OCI-M2 (cell line): ENCODE results near the gene SOWAHA.

Experiments
- DNase-seq: peaks from one replicate; lab custom pipeline; 2025; ENCODE audit not compliant: unreplicated experiment; lab: John Stamatoyannopoulos, UW

Gene SOWAHA

DNA sequence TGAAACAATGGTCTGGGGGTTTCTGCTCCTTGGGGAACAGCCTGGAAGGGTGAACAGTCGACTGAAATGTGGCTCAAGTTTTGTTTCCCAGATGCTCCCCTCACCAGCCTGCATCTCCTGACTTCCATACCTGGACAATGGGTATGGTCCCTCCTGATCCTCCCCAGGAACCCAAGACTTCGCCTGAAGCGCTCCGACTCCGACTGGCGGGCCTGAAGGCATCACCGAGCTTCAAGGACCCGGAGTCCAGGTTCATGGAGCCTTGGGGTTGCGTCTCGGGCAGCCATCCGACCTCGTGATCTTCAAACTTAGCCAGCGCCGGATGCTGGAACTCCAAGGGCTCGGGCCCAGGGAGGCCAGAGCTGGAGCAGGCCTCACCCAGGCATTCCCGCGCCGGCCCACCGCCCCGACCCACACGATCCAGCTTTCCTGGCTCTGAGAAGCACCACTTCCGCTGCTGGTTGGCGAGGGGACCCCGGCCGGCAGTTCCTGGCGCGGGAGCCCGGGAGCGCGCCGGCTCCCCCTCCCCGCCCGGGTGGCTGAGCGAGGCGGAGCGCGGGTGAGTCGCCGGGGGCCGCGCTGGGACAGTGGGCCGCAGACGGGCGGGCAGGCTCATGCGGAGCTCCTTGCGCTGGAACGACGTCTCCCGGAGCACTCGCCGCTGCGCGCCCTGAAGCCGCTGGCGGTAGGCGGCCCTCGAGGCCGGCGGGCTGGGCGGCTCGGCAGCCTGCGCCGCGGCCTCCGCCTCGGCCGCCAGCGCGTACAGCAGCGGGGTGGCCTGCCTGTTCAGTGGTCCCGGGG, 12.1 kb downstream of the SOWAHA start:
- DNase-seq: no peak

DNA sequence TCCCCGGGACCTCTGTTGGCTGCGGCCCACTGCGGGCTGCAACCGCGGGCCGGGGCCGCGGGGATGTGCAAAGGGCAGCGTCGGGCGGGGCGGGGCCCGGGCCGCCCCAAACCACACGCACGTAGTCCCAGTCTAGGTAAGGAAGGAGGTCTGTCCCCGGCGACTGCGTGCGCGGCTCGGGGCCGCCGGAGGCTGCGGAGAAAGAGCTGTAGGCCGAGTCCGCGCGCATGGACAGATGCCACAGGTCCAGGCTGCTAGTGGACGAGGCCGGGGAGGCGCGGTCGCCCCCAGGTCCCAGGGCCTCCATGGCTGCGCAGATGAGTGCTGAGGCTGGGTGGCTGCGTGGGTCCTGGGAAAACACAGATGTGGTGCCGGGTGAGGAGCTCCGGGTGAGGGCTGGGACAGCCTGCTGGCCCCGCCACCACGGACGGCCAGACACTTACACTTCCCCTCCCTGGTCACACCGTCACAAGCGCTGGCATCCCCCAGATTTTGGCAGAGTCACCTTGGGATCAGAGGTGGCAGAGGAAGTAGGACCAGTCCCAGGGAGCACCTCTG, 12.8 kb downstream of the SOWAHA start:
- no peak for DNase-seq

DNA sequence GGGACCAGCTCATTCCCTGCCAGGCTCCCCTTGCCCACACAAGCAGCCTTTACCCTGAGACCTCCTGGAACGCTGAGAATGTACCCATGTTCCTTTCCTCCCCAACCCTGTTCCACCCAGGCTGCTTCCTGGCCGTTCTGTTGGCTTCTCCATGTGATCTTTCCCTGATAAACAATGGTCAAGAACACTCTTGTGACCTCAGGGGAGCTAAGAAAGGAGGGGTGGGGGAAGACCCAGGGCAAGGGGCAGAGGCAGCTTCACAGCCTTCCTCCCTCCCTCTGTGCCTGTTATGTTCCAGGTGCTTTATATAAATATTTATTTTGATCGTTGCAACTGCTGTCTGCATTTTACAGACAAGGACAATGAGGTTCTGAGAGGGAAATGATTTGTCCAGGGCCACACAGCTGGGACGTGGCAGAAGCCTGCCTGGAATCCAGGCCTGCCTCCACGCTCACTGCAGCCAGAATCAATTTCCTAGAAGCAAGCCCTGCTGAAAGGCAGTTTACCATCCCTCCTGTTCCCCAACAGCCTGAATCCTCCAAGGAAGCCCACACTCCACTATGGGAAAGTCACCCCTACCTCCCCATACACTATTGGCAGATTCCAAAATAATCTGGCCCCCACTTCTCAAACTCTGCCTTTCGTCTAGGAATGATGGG, 13.5 kb downstream of the SOWAHA start:
- DNase-seq: no peak

DNA sequence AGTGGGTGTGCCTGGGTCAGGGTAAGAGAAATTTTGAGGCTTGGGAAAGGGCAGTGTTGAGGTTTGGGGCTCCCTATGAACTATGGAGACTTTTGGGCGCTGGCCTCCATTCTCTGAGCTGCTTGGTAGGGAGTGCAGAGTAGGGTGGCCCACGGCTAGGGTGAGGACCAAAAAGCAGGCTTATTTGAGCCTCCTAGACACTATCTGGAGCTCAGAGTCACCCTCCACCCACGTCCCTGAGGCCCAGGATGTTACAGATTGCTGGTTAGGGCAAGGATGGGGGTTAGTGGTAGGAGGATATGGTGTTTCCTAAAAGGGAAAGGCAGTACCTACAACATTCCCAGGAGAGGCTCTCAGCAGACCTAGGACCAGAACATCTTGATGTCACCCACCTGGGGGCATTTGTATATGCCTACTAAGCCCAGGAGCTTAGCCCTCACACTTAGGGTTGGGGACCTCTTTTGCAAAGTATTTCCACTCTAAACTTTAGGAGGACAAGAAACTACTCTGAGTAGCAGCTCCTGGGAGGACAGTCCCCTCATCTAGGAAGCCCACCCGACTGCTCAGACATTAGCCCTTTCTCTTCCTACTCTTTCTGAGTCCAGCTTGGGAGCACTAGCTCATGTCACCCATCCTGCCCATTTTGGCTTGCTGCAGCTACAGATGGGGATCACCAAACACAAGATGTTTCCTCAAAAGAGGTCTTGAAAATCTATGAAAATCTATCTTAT, 15.0 kb downstream of the SOWAHA start:
- DNase-seq: no peak

DNA sequence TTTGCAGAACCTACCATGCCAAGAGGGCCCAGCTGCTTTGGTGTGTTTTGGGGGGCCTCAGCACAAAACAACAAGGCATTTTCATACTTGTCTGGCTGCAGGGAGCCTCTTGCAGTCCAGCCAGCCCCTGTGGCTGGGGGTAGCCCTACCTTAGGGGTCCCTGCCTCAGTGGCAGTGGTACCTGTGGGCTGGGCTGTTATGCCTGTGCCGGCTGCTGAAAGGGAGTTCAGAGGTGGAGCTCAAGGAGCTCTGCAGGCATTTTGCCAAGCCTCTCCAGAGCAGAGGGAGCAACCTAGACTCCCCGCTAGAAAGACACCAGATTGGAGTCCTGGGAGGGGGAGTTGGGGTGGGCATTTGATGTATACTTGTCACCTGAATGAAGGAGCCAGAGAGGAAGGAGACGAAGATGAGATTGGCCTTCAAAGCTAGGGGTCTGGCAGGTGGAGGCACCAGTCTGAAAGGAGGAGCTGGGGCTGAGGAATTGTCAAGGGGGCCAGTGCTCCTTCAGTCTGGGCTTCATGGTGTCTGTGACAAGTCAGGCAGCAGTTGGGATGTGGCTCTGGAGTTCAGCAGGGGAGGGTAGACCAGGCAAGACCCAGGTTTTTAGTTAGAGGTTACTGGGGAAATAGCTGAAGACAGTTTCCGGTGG, 15.9 kb downstream of the SOWAHA start:
- no peak for DNase-seq

DNA sequence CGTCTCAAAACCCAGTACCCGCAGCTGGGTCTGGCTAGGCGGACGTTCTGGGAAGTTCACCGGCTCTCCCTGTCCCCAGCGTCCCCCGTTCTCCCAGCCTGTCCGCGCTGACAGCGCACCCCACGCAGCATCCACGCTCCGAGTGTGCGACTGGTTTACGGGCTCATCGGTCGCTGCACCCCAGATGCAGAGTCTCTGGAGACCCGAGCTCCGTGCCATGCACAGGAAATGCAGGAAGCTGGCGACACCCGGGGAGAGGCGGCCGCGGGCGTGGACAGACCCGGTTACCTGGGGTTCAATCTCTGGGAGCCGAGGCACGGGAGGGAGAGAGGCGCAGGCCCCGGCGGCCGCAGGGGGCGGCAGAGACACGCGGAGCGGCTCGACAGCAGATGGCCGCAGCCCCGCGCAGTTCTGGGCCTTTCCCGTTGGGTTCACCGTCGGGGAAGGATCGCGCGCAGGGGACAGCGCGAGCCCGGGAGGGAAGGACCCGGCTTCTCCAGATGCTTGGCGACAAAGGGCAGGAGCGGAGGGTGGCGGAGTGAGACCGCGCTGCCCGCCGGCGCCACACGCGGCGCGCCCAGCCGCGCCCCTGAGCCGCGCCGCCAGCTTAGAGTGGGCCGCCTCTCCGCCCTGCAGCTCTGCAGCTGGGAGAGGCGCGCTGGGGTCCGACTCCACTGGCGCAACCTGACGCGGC, 16.8 kb downstream of the SOWAHA start:
- no peak for DNase-seq

DNA sequence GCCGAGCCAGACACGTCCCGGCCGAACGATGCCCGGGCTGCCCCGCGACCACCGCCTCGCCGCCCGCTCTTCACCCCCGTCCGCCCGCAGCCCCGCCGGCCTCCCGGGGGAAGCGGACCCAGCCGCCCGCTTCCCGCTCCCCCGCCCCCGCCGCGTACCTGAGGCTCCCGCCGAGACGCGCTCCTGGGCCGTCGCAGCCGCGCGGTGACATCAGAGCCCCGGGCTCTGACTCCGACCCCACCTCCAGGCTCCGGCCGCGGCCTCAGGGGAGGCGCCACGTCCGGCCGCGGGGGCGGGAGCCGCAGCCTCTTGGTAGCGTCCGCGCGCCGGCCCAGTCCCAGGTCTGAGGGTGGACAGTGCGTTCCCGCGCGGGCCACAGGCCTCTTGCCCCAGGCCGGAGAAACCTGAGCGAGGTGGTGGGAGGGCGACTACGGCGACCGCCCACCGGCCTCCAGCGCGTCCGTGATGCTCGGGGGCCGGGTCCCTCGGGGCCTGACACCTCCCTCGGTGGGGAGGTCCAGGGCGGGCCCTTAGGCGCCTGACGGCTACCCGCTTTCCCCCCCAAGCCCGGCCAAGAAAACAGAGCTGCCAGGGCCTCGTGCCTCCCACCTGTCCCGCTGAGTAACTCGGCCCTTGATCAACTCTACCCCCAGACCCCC, 17.5 kb downstream of the SOWAHA start, which contains the start of gene SHROOM1:
Gene SHROOM1, minus strand, starts transcription at position 212 of the 659 bp plus-strand sequence. CDS start 4,507 bp downstream, outside the sequence.
- no peak for DNase-seq

DNA sequence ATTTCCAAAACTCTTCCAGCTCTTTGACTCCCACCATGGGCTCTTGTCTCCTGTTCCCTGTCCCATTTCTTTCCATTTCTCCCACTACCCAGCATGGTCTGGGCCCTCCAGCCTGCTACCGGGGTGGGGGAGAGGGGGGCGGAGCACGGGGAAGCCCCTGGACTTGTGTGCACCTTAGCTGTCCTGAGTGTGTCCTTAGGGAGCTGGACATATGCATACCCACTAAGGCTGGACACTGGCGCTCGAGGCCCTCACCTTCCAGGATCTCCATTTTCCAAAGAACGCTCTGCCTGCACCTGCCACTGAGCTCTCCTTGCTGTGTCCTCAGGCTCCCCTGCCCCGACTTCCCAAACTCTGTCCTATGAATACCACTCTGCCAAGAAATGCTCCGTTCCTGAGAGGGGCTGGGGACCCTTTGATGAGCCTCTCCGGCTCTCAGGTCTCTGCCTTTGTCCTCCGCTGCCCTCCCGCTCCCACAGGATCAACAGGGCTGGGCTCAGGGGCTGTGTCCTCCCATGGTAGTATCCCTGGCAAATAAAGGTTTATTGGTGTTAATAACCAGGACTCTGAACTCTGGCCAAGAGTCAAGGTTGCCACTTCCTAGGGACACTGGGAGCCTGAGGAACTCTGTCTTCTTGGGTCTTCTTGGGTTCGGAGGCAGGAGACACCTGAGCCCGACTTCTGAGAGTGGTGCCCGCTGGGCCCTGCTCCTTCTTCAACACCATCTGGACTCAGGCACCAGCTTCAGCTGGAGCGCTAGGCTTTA, 18.2 kb downstream of the SOWAHA start:
- no peak for DNase-seq

DNA sequence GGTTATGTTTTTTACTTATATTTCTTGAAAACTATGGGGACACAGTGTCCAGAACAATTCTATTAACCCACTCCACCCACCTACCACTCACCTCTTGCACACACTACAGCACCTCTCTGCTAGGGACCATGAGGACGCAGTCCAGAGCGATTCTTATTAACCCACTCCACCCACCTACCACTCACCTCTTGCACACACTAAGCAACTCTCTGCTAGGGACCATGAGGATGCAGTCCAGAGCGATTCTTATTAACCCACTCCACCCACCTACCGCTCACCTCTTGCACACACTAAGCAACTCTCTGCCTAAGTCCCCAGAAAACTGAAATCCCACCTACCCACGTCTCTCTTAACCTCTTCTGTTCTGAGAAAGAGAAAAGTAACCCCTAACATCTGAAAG, 19.5 kb downstream of the SOWAHA start:
- DNase-seq: no peak

DNA sequence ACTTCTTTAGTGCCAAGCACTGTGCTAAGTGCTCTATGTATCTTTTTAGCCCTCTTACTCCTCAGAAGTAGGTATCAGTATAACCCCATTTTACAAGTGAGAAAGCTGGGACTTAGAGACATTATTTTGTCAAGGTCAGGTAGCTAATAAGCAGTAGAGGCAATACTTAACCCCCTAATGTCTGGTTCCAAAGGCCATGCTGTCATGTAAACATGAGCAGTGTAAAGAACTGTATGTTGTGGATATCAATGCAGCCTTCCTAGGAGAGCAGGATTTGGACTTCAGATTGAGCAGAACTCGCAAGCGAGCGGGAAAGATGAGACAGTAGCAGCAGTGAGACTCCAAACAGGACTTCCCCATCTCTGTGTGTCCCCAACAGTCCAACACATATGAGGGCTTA, 21.0 kb downstream of the SOWAHA start:
- DNase-seq: no peak

DNA sequence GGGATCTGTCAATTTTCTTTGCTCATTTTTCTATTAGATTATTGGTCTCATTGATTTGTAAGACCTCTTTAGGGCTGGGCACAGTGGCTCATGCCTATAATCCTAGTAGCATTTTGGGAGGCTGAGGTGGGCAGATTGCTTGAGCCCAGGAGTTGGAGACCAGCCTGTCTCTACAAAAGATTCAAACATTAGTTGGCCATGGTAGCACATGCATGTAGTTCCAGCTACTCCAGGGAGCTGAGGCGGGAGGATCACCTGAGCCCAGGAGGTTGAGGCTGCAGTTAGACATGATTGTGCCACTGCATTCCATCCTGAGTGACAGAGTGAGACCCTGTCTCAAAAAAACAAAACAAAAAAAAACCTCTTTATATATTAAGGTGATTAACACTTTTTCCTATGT, 23.8 kb downstream of the SOWAHA start:
- DNase-seq: no peak

DNA sequence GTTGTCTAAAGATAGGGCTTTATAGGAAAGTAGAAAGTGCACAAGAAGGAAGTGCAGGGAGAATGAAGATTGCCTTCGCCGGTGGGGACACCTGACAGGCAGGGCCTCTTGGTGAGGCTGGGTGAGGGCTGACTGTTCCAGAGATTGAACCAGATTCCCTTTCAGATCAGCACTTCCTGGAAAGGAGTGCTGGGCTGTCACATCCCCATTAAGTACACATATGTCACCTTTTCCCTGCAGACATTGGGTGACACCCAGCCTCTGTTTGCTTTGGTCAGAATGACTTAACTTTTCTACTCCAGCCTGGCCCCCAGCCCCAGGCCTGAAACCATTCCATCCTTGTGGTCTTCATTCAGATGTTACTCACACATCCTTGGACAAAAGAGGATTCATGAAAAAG, 24.8 kb downstream of the SOWAHA start:
- DNase-seq: no peak

DNA sequence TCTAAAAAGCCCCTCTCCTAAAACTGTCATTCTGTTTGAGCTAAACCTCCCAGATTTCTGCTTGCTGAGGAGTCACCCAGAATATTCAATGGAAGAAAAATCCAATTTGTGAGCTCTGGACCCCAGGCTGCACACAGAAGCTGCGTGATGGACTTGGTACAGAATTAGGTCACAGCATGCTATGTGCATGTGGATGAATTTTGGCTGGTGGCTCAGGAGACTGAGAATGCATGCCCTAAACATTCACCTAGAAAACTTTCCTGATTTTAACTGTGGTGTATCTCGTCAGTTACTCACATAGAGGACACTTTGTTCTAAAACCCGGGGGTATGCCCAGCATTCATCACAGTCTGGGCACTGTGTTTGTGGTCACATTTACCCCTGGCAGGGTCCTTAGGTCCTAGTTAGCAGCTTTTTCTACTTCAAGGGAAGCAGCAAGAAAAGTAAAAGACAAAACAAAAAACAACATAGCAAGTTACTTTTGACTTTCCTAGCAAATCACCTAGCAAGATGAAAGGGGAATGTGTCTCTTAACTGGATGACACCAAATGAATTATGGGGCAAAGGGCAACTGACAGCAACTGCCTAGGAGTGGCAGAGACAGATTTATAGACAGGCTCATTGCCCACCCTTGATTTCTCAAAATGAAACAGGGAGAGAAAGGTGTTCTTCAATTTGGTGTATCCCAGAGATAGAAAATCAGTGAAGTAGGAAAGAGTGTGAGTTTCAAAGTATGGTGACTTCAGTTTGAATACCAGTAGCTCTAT, 25.6 kb downstream of the SOWAHA start:
- DNase-seq: no peak

DNA sequence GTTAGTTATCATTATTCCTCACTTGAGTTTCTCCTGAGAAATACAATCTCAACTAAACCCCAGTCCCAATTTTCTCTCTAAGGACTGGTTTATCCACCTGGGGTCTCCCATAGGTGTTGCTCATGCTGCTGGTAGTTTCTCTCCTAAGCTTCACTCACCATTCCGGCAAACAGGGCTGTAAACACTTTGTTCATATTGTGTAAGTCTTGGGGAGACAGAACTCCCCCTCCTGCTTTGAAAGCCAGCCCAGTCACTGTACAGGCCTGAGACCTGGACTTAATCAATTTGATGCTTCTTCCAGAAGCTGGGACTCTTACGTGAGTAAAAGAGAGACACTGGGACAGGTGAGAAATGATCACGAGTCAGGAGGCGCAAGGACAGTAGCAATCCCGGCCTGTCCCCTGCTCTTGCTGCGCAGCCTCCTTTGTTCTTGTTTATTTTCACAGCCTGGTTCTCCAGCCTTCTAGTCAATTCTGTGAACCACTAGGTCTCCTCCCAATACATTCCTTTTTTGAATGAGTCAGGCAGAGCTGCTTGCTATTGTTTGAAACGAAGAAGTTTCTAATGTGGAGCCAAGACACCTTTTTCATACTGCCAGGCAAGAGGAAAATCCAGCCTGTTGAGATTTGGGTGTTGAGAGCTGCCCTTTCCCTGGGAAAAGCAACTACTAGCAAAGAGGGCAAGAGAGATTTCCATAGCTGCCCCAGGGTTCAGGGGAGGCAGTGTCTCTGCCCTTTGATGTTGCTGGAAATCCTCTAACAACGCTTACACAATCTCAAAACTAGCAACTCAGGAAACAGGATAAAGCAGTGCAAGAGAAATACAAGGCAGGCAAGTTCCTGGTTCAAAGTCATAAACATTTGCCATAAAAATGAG, 26.6 kb downstream of the SOWAHA start:
- no peak for DNase-seq

DNA sequence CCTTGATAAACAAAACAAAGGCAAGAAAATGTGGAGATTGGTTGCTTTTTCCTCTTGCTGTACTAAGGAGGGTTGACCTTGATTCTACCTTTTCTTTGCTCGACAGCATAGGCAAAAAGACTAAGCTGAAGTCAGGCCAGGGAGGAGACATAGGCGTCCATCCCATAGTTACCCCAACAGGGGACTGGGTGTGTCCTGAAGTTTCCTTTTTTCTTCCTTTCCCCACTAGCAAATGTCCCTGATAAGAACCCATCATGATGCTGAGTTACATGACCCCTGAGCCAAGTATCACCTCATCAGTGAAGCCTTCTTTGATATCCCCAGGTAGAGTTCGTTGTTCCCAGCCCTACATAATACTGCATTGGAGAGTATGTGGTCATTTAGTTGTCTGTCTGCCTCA, 27.2 kb downstream of the SOWAHA start:
- DNase-seq: no peak

DNA sequence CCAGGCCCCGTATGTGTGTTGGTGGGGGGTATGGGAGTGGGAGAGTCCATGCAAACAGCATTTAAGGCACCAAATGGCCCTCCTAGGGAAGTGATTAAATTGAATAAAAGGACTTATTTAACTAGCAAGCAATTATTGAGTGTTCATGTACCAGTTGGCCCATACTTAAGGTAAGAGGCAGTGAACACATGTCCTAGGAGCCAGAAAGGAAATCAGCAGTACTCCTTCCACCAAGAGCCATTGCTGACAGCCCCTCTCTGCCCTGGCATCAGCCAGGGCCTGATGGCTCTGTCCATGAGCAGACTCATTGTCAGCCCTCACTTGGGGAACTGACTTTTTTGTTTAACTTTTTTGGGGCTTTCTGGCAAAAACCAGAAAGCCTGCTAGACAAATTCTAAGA, 27.8 kb downstream of the SOWAHA start:
- DNase-seq: no peak

DNA sequence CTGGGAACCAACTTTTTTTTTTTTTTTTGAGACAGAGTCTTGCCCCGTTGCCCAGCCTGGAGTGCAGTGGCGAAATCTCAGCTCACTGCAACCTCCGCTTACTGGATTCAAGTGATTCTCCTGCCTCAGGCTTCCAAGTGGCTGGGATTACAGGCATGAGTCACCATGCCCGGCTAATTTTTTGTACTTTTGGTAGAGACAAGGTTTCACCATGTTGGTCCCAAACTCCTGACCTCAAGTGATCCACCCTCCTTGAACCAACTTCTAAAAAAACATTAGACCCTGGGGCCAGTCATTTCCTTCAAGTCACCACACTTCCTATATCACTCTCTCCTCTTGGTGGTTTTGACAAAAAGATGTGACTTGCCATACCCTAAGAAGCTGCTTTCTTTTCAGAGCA, 28.2 kb downstream of the SOWAHA start:
- DNase-seq: no peak

DNA sequence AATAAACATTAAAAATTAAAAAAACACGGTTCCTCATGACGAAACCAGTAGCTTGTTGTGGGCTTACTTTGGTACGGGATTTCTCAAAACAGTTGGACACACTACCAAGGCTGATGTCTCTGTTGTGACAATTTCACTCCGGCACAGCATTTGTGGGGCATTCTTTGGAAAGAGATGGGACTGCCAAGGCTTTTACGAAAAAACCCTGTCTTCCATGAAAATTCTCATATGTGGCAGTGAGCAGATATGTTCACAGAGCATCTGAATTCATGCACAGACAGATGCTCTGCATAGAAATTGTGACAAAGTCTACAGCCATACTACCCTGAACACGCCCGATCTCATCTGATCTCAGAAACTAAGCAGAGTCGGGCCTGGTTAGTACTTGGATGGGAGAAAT, 35.2 kb downstream of the SOWAHA start:
- DNase-seq: no peak
